Epithelial cell of esophagus (primary cell): Measurements from ENCODE around the gene FAM83F.

ENCODE experiments used
- DNase-seq: peaks from one replicate; pipeline ENCODE4 v3.0.0; 2010; ENCODE audit warnings: low read depth
- H3K4me3 ChIP-seq: 2 replicates; pipeline ENCODE4 v1.5.1; 2011; ENCODE audit warnings: mild to moderate bottlenecking, low read length, control low read depth
- TF ChIP-seq, protein P1 (sequence below): IDR thresholded peaks from 2 replicates; pipeline ENCODE4 v1.5.1; 2011; ENCODE audit warnings: low read depth, mild to moderate bottlenecking, low read length, control low read depth, inconsistent platforms; ENCODE audit not compliant: insufficient read depth; ENCODE audit errors: missing control alignments

Gene FAM83F

DNA sequence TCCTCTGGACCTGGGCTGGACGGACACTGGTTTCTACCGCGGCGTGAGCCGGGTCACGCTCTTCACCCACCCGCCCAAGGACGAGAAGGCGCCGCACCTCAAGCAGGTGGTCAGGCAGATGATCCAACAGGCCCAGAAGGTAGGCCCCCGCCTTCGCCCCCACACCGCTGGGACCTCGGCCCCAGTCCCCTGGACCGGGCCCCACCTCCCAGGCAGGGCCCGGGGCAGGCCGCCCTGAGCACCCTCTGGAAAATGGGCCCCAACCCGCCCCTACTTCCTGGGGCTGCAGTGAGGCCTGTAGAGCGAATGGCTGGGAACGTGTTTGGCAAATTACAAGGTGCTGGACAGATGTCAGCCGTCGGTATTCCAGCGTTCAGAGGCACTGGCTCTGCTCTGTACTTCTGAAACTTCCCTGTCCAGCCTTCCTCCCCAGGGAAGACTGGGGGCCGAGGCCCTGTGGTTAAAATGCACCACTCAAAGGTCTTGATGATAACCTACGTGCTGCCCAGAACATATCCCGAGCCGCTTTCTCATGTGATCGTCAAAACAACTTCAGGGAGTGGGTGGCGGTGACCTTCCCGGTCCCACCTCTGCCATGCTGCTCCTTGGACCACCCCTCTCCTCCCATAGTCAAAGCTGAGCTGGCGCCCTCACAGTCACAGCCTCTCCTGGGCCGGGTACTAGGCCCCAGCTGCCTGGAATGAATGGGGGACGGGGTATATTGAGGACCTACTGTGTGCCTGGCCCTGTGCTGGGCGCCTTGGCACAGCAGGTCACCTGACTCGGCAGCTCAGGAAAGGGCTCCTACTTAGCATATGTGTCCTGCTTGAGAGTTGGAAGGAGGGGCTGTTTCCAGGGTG, 869 bp downstream of the FAM83F start:
- TF ChIP-seq, protein P1, sequence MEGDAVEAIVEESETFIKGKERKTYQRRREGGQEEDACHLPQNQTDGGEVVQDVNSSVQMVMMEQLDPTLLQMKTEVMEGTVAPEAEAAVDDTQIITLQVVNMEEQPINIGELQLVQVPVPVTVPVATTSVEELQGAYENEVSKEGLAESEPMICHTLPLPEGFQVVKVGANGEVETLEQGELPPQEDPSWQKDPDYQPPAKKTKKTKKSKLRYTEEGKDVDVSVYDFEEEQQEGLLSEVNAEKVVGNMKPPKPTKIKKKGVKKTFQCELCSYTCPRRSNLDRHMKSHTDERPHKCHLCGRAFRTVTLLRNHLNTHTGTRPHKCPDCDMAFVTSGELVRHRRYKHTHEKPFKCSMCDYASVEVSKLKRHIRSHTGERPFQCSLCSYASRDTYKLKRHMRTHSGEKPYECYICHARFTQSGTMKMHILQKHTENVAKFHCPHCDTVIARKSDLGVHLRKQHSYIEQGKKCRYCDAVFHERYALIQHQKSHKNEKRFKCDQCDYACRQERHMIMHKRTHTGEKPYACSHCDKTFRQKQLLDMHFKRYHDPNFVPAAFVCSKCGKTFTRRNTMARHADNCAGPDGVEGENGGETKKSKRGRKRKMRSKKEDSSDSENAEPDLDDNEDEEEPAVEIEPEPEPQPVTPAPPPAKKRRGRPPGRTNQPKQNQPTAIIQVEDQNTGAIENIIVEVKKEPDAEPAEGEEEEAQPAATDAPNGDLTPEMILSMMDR, result no peak
- DNase-seq, result peak; percentile 43
- peak overlapping the region; percentile 83 for H3K4me3 ChIP-seq

DNA sequence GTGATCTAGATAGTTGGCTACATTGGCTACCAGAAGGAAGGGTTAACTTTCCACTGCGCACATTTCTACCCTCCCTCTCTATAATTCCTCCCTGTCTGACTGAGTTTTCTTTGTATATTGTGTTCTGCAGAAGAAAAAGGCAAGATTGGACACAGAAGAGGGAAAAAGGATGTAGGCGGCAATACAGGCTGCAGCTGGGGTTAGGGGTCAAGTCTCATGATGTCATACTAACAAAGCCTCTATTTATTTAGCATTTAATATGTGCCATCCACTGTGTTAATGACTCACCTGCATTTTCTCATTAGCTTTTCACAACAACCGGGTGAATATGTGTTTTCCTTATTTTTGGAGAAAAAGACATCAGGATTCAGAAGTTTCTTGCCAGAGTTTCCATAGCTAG, 2.0 kb downstream of the FAM83F start:
- peak overlapping the region; percentile 83 for H3K4me3 ChIP-seq
- TF ChIP-seq, protein P1, result no peak
- DNase-seq, result peak; percentile 34

- DNase-seq, result no peak
- TF ChIP-seq, protein P1, result no peak
- H3K4me3 ChIP-seq, result peak overlapping the region; percentile 83
Measured at GRCh38 chr22:39997421-39997820, 2.7 kb downstream of the FAM83F start.

DNA sequence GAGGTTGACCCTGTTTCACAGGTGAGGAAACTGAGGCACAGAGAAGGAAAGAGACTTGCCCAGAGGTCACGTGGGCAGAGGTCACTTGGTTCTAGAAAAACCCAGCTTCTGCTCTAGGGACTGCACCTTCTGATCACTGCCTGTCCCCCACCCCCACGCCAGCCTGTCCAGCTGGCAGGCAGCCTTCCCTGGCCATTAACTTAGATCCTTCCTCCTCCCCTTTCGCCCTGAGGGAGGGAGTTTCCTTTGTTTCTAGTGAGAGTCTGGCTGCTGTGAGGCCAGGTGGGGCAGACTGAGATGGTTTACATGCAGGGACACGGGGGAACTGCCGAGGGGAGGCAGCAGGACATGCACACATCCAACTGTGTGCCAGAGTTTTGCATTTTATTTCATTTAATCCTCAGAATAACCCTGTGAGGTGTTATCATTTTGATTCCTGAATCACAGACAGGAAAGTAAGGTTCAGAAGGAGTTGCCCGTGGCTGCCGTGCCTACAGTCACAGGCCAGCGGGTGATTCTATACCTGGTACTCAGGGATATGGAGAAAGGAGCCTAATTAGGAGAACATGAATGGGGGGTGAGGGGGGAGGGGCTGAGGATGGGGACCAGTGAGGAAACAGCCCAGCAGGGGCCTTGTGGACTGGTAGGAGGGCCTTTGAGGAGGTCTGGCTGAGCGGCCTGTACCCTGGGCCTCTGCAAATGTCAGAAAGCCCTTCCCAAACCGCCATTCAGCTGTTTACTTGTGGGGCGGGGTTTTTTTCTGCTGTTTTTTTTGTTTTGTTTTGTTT, 3.4 kb downstream of the FAM83F start:
- peak; percentile 80 for DNase-seq
- TF ChIP-seq, protein P1, result no peak
- peak overlapping the region; percentile 83 for H3K4me3 ChIP-seq

DNA sequence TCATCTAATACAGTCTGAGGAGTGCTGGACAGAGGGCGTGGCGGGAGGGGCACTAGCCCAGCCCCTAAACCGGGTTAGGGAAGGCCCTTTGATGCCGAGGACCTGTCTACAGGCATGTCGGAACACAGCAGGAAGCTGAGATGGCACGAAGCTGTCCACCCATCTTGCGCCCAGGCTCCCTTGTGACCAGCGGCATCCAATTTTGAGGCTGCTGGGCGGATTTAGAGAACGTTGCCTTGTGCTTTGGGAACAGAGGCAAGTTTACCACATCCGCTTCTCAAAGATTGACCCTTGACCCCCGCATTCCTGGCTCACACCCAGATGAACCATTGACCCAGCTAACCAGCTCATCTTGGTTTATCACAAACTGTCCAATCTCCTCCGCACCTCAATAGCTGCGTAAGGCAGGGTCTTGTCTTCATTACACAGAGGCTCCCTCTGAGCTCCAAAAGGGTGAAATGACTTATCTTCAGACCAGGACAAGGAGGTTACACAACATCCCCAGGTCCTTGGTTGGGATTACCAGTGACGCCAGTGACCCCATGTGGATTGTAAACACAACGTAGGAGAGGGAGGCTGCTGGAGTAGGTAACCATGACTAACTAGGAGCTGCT, 4.5 kb downstream of the FAM83F start:
- TF ChIP-seq, protein P1, result no peak
- DNase-seq, result peak; percentile 83
- no peak overlapping the region for H3K4me3 ChIP-seq

DNA sequence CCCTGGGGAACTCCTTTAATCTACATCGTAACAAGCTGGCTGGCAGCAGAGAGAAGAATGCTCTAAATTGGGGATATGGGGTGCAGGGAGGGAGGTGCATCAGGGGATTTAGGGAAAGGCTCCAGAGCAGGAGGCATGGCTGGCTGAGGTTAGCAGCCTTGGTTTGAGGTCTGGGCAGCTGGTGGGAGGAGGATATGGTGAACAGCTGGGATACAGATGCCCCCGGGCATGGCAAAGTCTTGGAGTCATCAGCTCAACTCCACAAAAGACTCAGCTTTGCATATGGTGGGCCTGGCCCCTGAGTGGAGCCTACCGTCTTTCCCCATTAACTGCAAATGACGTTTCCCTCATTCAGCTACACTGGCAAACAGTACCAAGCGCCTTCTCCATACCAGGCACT, 5.4 kb downstream of the FAM83F start:
- H3K4me3 ChIP-seq, result no peak overlapping the region
- TF ChIP-seq, protein P1, result no peak
- no peak for DNase-seq
